ENCODE results near the gene RNF151. TPM values are rescaled to one million over a fixed set of nuclear protein-coding genes. Genes with fewer than 3 reads are reported as not detected.
A peak's percentile ranks its signal among the peaks of the same experiment; 100 is the strongest.

Gene RNF151
- total and polyA plus RNA-seq, 2 of the 13 experiments (the other 11 are each of a cell fraction or from before 2014, with no cell fraction given): not detected

- TF ChIP-seq, protein P1, sequence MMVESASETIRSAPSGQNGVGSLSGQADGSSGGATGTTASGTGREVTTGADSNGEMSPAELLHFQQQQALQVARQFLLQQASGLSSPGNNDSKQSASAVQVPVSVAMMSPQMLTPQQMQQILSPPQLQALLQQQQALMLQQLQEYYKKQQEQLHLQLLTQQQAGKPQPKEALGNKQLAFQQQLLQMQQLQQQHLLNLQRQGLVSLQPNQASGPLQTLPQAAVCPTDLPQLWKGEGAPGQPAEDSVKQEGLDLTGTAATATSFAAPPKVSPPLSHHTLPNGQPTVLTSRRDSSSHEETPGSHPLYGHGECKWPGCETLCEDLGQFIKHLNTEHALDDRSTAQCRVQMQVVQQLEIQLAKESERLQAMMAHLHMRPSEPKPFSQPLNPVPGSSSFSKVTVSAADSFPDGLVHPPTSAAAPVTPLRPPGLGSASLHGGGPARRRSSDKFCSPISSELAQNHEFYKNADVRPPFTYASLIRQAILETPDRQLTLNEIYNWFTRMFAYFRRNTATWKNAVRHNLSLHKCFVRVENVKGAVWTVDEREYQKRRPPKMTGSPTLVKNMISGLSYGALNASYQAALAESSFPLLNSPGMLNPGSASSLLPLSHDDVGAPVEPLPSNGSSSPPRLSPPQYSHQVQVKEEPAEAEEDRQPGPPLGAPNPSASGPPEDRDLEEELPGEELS (CRISPR knock-in tag; IDR thresholded peaks at IDR 0.05): 0 out of 2 replicates have a peak, but pooled peaks have one; percentile 28
- TF ChIP-seq ZNF7 (CRISPR knock-in tag; IDR thresholded peaks at IDR 0.05): no peak
- TF ChIP-seq, protein P2, sequence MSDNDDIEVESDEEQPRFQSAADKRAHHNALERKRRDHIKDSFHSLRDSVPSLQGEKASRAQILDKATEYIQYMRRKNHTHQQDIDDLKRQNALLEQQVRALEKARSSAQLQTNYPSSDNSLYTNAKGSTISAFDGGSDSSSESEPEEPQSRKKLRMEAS (IDR thresholded peaks at IDR 0.05): no peak
- 0 out of 2 replicates have a peak, but pooled peaks have one; percentile 37 for TF ChIP-seq ZNF12 (CRISPR knock-in tag; IDR thresholded peaks at IDR 0.05)
- no peak for TF ChIP-seq RFX1 (IDR thresholded peaks at IDR 0.05)
- TF ChIP-seq TEAD2 (CRISPR knock-in tag; IDR thresholded peaks at IDR 0.05): no peak
- TF ChIP-seq SALL1 (CRISPR knock-in tag; IDR thresholded peaks at IDR 0.05): peak; percentile 51
- no peak for TF ChIP-seq MAF1 (CRISPR knock-in tag; IDR thresholded peaks at IDR 0.05; ENCODE audit: borderline replicate concordance)
- TF ChIP-seq MTF2 (CRISPR knock-in tag; IDR thresholded peaks at IDR 0.05; ENCODE audit: borderline replicate concordance): no peak
- TF ChIP-seq ZNF382 (CRISPR knock-in tag; IDR thresholded peaks at IDR 0.05; ENCODE audit: borderline replicate concordance): no peak
- no peak for TF ChIP-seq ZSCAN30 (CRISPR knock-in tag; IDR thresholded peaks at IDR 0.05)
- TF ChIP-seq FOXC1 (CRISPR knock-in tag; IDR thresholded peaks at IDR 0.05; ENCODE audit: borderline replicate concordance): no peak; the same call in 1 of the 2 replicates
- TF ChIP-seq, protein P3, sequence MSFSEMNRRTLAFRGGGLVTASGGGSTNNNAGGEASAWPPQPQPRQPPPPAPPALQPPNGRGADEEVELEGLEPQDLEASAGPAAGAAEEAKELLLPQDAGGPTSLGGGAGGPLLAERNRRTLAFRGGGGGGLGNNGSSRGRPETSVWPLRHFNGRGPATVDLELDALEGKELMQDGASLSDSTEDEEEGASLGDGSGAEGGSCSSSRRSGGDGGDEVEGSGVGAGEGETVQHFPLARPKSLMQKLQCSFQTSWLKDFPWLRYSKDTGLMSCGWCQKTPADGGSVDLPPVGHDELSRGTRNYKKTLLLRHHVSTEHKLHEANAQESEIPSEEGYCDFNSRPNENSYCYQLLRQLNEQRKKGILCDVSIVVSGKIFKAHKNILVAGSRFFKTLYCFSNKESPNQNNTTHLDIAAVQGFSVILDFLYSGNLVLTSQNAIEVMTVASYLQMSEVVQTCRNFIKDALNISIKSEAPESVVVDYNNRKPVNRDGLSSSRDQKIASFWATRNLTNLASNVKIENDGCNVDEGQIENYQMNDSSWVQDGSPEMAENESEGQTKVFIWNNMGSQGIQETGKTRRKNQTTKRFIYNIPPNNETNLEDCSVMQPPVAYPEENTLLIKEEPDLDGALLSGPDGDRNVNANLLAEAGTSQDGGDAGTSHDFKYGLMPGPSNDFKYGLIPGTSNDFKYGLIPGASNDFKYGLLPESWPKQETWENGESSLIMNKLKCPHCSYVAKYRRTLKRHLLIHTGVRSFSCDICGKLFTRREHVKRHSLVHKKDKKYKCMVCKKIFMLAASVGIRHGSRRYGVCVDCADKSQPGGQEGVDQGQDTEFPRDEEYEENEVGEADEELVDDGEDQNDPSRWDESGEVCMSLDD (CRISPR knock-in tag; IDR thresholded peaks at IDR 0.05; ENCODE audit: borderline replicate concordance): no peak
- no peak for TF ChIP-seq ZNF614 (CRISPR knock-in tag; IDR thresholded peaks at IDR 0.05; ENCODE audit: borderline replicate concordance)
- TF ChIP-seq HBP1 (CRISPR knock-in tag; IDR thresholded peaks at IDR 0.05; ENCODE audit: low read depth): no peak
- TF ChIP-seq, protein P4, sequence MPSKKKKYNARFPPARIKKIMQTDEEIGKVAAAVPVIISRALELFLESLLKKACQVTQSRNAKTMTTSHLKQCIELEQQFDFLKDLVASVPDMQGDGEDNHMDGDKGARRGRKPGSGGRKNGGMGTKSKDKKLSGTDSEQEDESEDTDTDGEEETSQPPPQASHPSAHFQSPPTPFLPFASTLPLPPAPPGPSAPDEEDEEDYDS (CRISPR knock-in tag; IDR thresholded peaks at IDR 0.05): no peak
Measured at GRCh38 chr16:2015117-2015946, 48.7 kb downstream of the RNF151 start (continued).

Data from HepG2 (cell line).